Activated T-helper 1 cell treated with anti-CD3 and anti-CD28 coated beads, Interleukin-12 subunit alpha, Interleukin-12 subunit beta, Interleukin-2, Interleukin-4 antibody, amounts not matched to agents 30 ng/mL and 10 ng/mL and 1 ng/mL, durations not matched to agents 14 hours and 24 hours and 36 hours (primary cell): ENCODE data around the gene DYNLT1. TPM values are rescaled to one million over a fixed set of nuclear protein-coding genes. Genes with fewer than 3 reads are reported as not detected.
"Not testable (repeated sequence)": the region's sequence is repeated elsewhere in the genome, so short reads cannot be mapped to it uniquely, and the experiment has no call there.

Experiments used
- DNase-seq: peaks from one replicate; pipeline ENCODE4 v3.0.0; 2021; ENCODE audit warnings: low spot score
- H3K27ac Mint-ChIP-seq: one replicate; pipeline ENCODE4 v1.8.0; 2021; ENCODE audit warnings: mild to moderate bottlenecking, mixed read lengths
- H3K27me3 Mint-ChIP-seq: one replicate; pipeline ENCODE4 v1.8.0; 2022; ENCODE audit warnings: mild to moderate bottlenecking, moderate library complexity, mixed read lengths; ENCODE audit not compliant: insufficient read depth
- H3K36me3 Mint-ChIP-seq: one replicate; pipeline ENCODE4 v1.8.0; 2021; ENCODE audit warnings: low read depth, mixed read lengths
- H3K4me1 Mint-ChIP-seq: one replicate; pipeline ENCODE4 v1.8.0; 2021; ENCODE audit warnings: low read depth, mixed read lengths
- H3K4me3 Mint-ChIP-seq: one replicate; pipeline ENCODE4 v1.8.0; 2021; ENCODE audit warnings: mild to moderate bottlenecking, moderate library complexity, mixed read lengths
- H3K9me3 Mint-ChIP-seq: one replicate; pipeline ENCODE4 v1.8.0; 2021; ENCODE audit warnings: mixed read lengths
- intact Hi-C: fragments of 100-400 bp; cut with micrococcal nuclease; formaldehyde crosslinking; loops from one replicate; pipeline ENCODE4 v1.15.1; 2024
- total RNA-seq: library from RNA; stranded (reverse); gene quantifications from 2 replicates; pipeline ENCODE4 v1.2.3, GENCODE V29; 2022

DYNLT1 gene
- total RNA-seq, 1 donor from 2014 or later: 103 TPM

DNA sequence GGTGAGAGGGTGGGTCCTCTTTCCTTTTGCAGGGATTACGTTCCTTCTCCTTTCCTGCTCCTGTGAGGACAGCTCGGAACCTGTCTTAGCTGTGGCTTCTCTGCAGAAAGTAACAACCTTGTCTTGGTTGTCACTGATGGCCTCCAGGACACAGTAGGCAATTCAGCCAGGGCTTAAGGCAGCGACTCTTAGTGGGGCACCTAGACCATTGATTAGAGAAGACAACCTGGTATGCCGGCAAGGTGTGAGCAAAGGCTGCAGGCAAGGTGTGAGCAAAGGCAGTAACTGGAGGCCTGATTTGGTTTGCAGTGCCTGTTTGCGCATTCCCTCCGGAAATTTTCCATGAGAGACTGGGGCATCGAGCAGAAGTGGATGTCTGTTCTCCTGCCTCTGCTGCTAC is 37.6 kb downstream of the DYNLT1 start:
- H3K4me3 Mint-ChIP-seq: no peak overlapping the region

DNA sequence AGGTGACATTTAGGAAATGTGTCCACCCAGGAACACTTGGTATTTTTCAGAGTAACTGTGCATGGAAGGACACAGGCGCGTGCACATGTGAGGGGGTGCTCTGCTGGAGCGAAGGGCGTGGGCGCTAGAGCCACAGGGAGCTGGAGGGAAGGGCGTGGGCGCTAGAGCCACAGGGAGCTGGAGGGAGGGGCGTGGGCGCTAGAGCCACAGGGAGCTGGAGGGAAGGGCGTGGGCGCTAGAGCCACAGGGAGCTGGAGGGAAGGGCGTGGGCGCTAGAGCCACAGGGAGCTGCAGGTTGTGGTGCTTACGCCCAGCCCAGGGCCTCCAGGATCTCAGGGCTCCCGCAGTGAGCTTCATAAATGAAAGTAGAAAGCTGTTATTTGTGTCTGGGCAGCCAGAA is 38.5 kb downstream of the DYNLT1 start:
- H3K27ac Mint-ChIP-seq: not testable (repeated sequence)

More for the DNA sequence above, 37.6 kb downstream of the DYNLT1 start:
- no peak overlapping the region for H3K27ac Mint-ChIP-seq
- peaks cover 10% of the 10 kb centered on the region for H3K4me1 Mint-ChIP-seq
- peaks cover 36% of the 10 kb centered on the region for H3K36me3 Mint-ChIP-seq
- no peak for DNase-seq
- intact Hi-C loops: no loop called here
- H3K9me3 Mint-ChIP-seq: no peaks in the 10 kb centered on the region
- H3K27me3 Mint-ChIP-seq: no peaks in the 10 kb centered on the region

DNA sequence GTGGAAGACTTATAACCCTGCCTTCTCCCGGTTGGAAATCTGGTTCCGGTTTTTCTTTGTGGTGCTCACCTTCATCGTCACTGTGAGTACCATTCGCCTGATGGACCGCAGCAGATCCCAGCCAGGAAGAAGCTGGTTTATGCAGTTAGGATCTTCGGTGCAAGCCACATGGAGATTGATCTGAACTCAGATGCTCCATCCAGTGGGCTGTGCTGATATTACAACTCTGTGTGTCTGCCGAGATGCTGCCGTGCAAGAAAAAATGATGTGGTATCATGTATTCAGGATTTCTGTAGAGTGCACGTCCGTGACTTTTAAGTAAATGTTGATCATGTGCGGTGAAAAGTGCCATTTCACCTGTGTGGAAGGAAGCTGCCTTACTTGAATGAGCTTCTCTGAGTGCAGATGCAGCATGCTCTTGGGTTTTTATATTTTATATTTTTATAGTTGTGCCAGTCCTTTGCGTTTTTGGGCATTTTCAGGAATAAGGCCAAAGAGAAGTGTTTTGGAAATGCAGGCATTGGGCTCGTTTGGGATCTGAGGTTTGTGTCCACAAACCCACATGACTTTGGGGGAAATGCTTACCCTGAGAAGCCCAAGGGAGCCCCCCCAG is 39.2 kb downstream of the DYNLT1 start:
- DNase-seq: peak; percentile 22
- no peak overlapping the region for H3K27ac Mint-ChIP-seq
- intact Hi-C loops: loop anchor here (1.0 kb wide), 2 partner anchors 384 to 391 kb away; no protein-coding TSS in a partner anchor
- no peaks in the 10 kb centered on the region for H3K9me3 Mint-ChIP-seq
- H3K4me1 Mint-ChIP-seq: peaks cover 10% of the 10 kb centered on the region
- H3K4me3 Mint-ChIP-seq: no peak overlapping the region
- H3K36me3 Mint-ChIP-seq: peaks cover 28% of the 10 kb centered on the region
- no peaks in the 10 kb centered on the region for H3K27me3 Mint-ChIP-seq

More for the DNA sequence above, 38.5 kb downstream of the DYNLT1 start:
- H3K36me3 Mint-ChIP-seq: peaks cover 33% of the 10 kb centered on the region
- H3K4me3 Mint-ChIP-seq, H3K4me1 Mint-ChIP-seq, intact Hi-C loops, H3K9me3 Mint-ChIP-seq, DNase-seq, H3K27me3 Mint-ChIP-seq: not testable (repeated sequence)

DNA sequence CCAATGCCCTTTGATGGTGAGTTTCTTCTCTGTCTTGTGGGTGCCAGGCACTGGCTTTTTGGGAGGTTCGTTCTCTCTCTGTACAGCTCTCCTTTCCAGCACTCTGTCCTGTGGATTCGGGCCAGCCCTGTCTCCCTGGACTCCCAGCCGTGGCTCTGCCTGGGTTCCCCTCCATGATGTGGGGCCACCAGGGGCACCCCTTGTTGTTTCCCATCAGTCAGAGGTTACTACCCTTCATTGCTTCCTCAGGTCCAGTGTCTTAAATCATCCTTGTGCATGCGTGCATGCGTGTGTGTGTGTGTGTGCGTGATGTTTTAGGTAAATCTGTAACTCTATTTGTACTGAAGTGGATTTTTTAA is 40.5 kb downstream of the DYNLT1 start:
- H3K36me3 Mint-ChIP-seq: peaks cover 26% of the 10 kb centered on the region
- no peak overlapping the region for H3K27ac Mint-ChIP-seq
- no peaks in the 10 kb centered on the region for H3K27me3 Mint-ChIP-seq

DNA sequence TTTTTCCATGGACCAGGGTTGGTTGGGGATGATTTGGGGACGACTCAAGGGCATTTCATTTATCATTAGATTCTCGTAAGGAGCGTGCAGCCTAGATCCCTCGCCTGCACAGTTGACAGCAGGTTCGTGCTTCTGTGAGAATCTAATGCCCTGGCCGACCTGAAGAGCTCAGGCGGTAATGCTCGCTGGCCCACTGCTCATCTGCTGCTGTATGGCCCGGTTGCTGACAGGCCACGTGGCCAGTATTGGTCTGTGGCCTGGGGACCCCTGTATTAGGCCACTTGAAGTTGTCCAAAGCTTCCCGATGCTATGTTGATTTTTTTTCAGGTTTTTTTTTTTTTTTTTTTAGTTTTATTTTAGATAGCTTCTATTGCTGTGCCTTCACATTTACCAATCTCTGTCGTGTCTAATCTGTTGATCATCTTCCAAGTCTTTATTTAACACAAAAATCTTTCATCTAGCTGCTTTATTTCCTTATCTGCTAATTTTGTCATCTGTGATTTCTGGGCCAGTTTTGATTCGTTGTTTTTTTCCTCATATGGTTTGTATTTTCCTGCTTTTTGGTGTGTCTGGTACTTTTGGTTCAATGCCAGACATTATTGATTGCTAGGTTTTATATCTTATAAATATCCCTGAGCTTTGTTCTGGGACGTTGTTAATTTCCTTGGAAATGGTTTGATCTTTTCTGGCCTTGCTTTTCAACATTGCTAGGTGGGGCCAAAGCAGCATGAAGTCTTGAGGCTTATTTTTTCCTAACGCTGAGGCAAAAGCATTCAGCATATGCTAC is 41.1 kb downstream of the DYNLT1 start:
- no peaks in the 10 kb centered on the region for H3K9me3 Mint-ChIP-seq
- H3K4me3 Mint-ChIP-seq: no peak overlapping the region
- H3K27ac Mint-ChIP-seq: peak overlapping the region; percentile 2
- no peak for DNase-seq
- no peaks in the 10 kb centered on the region for H3K27me3 Mint-ChIP-seq
- intact Hi-C loops: no loop called here
- H3K4me1 Mint-ChIP-seq: peaks cover 10% of the 10 kb centered on the region
- H3K36me3 Mint-ChIP-seq: peaks cover 26% of the 10 kb centered on the region

More for the DNA sequence above, 40.5 kb downstream of the DYNLT1 start:
- intact Hi-C loops: no loop called here
- Mint-ChIP-seq H3K4me1 (peaks cover 10% of the 10 kb centered on the region), H3K9me3 (no peaks in the 10 kb centered on the region), H3K4me3 (no peak overlapping the region)
- no peak for DNase-seq

GRCh38 chr6:158599635-158600034 is 44.9 kb downstream of the DYNLT1 start:
- intact Hi-C loops: no loop called here
- H3K27ac Mint-ChIP-seq: no peak overlapping the region
- no peak overlapping the region for H3K4me3 Mint-ChIP-seq
- no peaks in the 10 kb centered on the region for H3K4me1 Mint-ChIP-seq
- no peaks in the 10 kb centered on the region for H3K27me3 Mint-ChIP-seq
- DNase-seq: no peak
- H3K9me3 Mint-ChIP-seq: no peaks in the 10 kb centered on the region
- H3K36me3 Mint-ChIP-seq: peaks cover 30% of the 10 kb centered on the region

GRCh38 chr6:158597565-158597964 is 47.0 kb downstream of the DYNLT1 start:
- Mint-ChIP-seq H3K27me3 (no peaks in the 10 kb centered on the region), H3K36me3 (peaks cover 34% of the 10 kb centered on the region), H3K4me3 (no peak overlapping the region), H3K9me3 (no peaks in the 10 kb centered on the region), H3K4me1 (no peaks in the 10 kb centered on the region), H3K27ac (no peak overlapping the region)
- intact Hi-C loops: no loop called here
- DNase-seq: no peak

GRCh38 chr6:158596861-158597260 is 47.7 kb downstream of the DYNLT1 start:
- Mint-ChIP-seq H3K4me3 (no peak overlapping the region), H3K27me3 (no peaks in the 10 kb centered on the region), H3K9me3 (no peaks in the 10 kb centered on the region), H3K36me3 (peaks cover 31% of the 10 kb centered on the region), H3K4me1 (no peaks in the 10 kb centered on the region), H3K27ac (no peak overlapping the region)
- no peak for DNase-seq
- intact Hi-C loops: no loop called here

- Mint-ChIP-seq H3K4me1 (no peaks in the 10 kb centered on the region), H3K27ac (no peak overlapping the region), H3K27me3 (no peaks in the 10 kb centered on the region), H3K36me3 (peaks cover 41% of the 10 kb centered on the region), H3K4me3 (no peak overlapping the region), H3K9me3 (no peaks in the 10 kb centered on the region)
- intact Hi-C loops: no loop called here
- no peak for DNase-seq
Observed at GRCh38 chr6:158595223-158595622, 49.3 kb downstream of the DYNLT1 start.

GRCh38 chr6:158593670-158594069 is 50.9 kb downstream of the DYNLT1 start:
- no peak for DNase-seq
- Mint-ChIP-seq H3K9me3 (no peaks in the 10 kb centered on the region), H3K27ac (no peak overlapping the region), H3K4me3 (no peak overlapping the region), H3K4me1 (no peaks in the 10 kb centered on the region), H3K27me3 (no peaks in the 10 kb centered on the region), H3K36me3 (peaks cover 44% of the 10 kb centered on the region)
- intact Hi-C loops: no loop called here

- Mint-ChIP-seq H3K27me3 (no peaks in the 10 kb centered on the region), H3K4me1 (no peaks in the 10 kb centered on the region), H3K4me3 (no peak overlapping the region), H3K27ac (no peak overlapping the region), H3K9me3 (no peaks in the 10 kb centered on the region), H3K36me3 (peaks cover 45% of the 10 kb centered on the region)
- intact Hi-C loops: no loop called here
- DNase-seq: no peak
Observed at GRCh38 chr6:158591810-158592209, 52.7 kb downstream of the DYNLT1 start.

- intact Hi-C loops: no loop called here
- H3K36me3 Mint-ChIP-seq: peaks cover 47% of the 10 kb centered on the region
- no peak overlapping the region for H3K27ac Mint-ChIP-seq
Observed at GRCh38 chr6:158591134-158591809, 53.3 kb downstream of the DYNLT1 start.

DNA sequence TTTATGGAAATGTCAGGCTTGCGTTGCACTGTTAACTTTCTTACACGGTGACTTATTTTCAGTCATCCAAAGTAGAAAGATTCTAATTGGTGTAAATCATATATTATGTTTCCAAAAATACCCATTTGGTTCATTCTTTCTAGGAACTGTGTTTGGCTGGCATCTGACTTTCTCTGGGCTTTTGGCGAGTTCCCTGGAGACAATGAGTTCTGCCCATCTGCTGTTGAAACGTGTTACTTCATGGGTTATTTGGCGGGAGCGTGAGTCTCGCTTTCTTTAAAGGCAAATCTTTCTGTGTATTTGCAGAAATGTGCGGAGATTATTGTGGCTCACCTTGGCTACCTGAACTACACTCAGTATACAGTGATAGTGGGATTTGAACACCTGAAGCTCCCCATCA is 55.2 kb downstream of the DYNLT1 start:
- H3K4me3 Mint-ChIP-seq: no peak overlapping the region
- intact Hi-C loops: no loop called here
- no peak overlapping the region for H3K27ac Mint-ChIP-seq
- H3K27me3 Mint-ChIP-seq: no peaks in the 10 kb centered on the region
- no peaks in the 10 kb centered on the region for H3K9me3 Mint-ChIP-seq
- no peaks in the 10 kb centered on the region for H3K4me1 Mint-ChIP-seq
- no peak for DNase-seq
- H3K36me3 Mint-ChIP-seq: peaks cover 53% of the 10 kb centered on the region

More at GRCh38 chr6:158591134-158591809, 53.3 kb downstream of the DYNLT1 start:
- Mint-ChIP-seq H3K4me3 (no peak overlapping the region), H3K4me1 (no peaks in the 10 kb centered on the region), H3K9me3 (no peaks in the 10 kb centered on the region), H3K27me3 (no peaks in the 10 kb centered on the region)
- no peak for DNase-seq
